K562 (cell line): ENCODE data around the gene ZDHHC14. TPM values are rescaled to one million over a fixed set of nuclear protein-coding genes. Genes with fewer than 3 reads are reported as not detected.

Experiments
- CCAR2 ChIP-seq: fragments of 200-400 bp; formaldehyde crosslinking; IDR thresholded peaks from 2 replicates; pipeline ENCODE4 v1.6.1; 2017; ENCODE audit warnings: mild to moderate bottlenecking, low read depth, low read length
- FIP1L1 ChIP-seq: fragments of 200-400 bp; formaldehyde crosslinking; IDR thresholded peaks from 2 replicates; pipeline ENCODE4 v1.6.1; 2018; ENCODE audit warnings: mild to moderate bottlenecking, low read depth, low read length; ENCODE audit not compliant: poor library complexity, severe bottlenecking
- HSF4 ChIP-seq: fragments of 250-450 bp; sonication (Bioruptor Pico); IDR thresholded peaks from 2 replicates; pipeline ENCODE4 v2.1.2; 2022; ENCODE audit warnings: mild to moderate bottlenecking, moderate library complexity, borderline replicate concordance
- JUND ChIP-seq, 2 experiments: IDR thresholded peaks; 2 replicates in 1 of 2; 3 replicates in 1 of 2; pipeline ENCODE4 v1.6.1; 2011; ENCODE audit warnings: borderline replicate concordance in 2 of 2, low read depth in 2 of 2, low read length in 2 of 2, improper control_type of control experiment in 1 of 2, missing biosample characterization in 1 of 2, missing genetic modification characterization in 1 of 2, missing genetic modification reagents in 1 of 2
- KHSRP ChIP-seq: fragments of 450-650 bp; IDR thresholded peaks from 2 replicates; pipeline ENCODE4 v1.6.1; 2017
- L3MBTL2 ChIP-seq: fragments of 450-650 bp; IDR thresholded peaks from 2 replicates; pipeline ENCODE4 v1.6.1; 2016; ENCODE audit warnings: mild to moderate bottlenecking, moderate library complexity
- NCOR1 ChIP-seq: fragments of 450-650 bp; IDR thresholded peaks from 2 replicates; pipeline ENCODE4 v1.6.1; 2016; ENCODE audit warnings: mild to moderate bottlenecking, moderate library complexity
- NEUROD1 ChIP-seq: fragments of 150-350 bp; IDR thresholded peaks from 2 replicates; pipeline ENCODE4 v1.6.1; 2014; ENCODE audit warnings: borderline replicate concordance, low read length, low read depth; ENCODE audit not compliant: partially characterized antibody
- NFIC ChIP-seq: fragments of 450-650 bp; IDR thresholded peaks from 2 replicates; pipeline ENCODE4 v1.6.1; 2017; ENCODE audit warnings: mild to moderate bottlenecking, inconsistent platforms
- NR1H2 ChIP-seq: sonication (generic); formaldehyde crosslinking; IDR thresholded peaks from 2 replicates; pipeline ENCODE4 v1.4.0; 2020; ENCODE audit warnings: mild to moderate bottlenecking, missing genetic modification reagents
- POLR3A ChIP-seq: IDR thresholded peaks from 2 replicates; pipeline ENCODE4 v1.6.1; 2011; ENCODE audit warnings: borderline replicate concordance, mild to moderate bottlenecking, moderate library complexity; ENCODE audit not compliant: insufficient read length, insufficient read depth; ENCODE audit errors: extremely low read depth
- SRSF3 ChIP-seq: fragments of 200-400 bp; formaldehyde crosslinking; IDR thresholded peaks from 2 replicates; pipeline ENCODE4 v1.6.1; 2016; ENCODE audit warnings: mild to moderate bottlenecking, low read length, moderate library complexity; ENCODE audit not compliant: insufficient read depth
- TARDBP ChIP-seq: fragments of 450-650 bp; IDR thresholded peaks from 2 replicates; pipeline ENCODE4 v1.6.1; 2016
- ZKSCAN3 ChIP-seq: fragments of 250-450 bp; sonication (Bioruptor Pico); IDR thresholded peaks from 2 replicates; pipeline ENCODE4 v1.4.0; 2020
- ZNF165 ChIP-seq: fragments of 250-450 bp; sonication (Bioruptor Pico); IDR thresholded peaks from 2 replicates; pipeline ENCODE4 v1.4.0; 2020; ENCODE audit warnings: borderline replicate concordance
- ZNF75A ChIP-seq: fragments of 450-650 bp; formaldehyde crosslinking; IDR thresholded peaks from 2 replicates; pipeline ENCODE4 v1.4.0; 2020; ENCODE audit warnings: mild to moderate bottlenecking
- ZNF77 ChIP-seq: fragments of 250-450 bp; sonication (Bioruptor Pico); IDR thresholded peaks from 2 replicates; pipeline ENCODE4 v1.5.0; 2020
- polyA plus RNA-seq, 8 experiments: library from polyadenylated mRNA; depleted of rRNA in 4 of 8; stranded (reverse) in 5 of 8; unstranded in 3 of 8; fragments of >200 nt; fragmentation: Nextera tagmentation in 2 of 8; fragmentation: Illumina TruSeq in 1 of 8; extraction: Ambion mirVana in 2 of 8; extraction: Trizol in 1 of 8; gene quantifications; 2 replicates each; pipeline versions ENCODE4 v1.2.1 to v1.2.3, GENCODE V29; 2011 to 2014; ENCODE audit warnings: inconsistent platforms in 1 of 8, missing spikeins in 1 of 8
- total RNA-seq, 7 experiments: library from RNA; depleted of rRNA in 6 of 7; stranded (reverse); fragments of >200 nt in 6 of 7; fragmentation: Illumina TruSeq in 2 of 7; extraction: Trizol in 2 of 7; gene quantifications; 2 replicates each; pipeline versions ENCODE4 v1.2.1 to v1.2.3, GENCODE V29; 2011 to 2021; ENCODE audit warnings: low replicate concordance in 1 of 7
- TF ChIP-seq, protein P1 (sequence below): fragments of 450-650 bp; formaldehyde crosslinking; conservative IDR thresholded peaks from 2 replicates; pipeline ENCODE4 v1.4.0; 2022; ENCODE audit warnings: mild to moderate bottlenecking, missing genetic modification characterization
- TF ChIP-seq, protein P2 (sequence below): fragments of 250-450 bp; sonication (Bioruptor Pico); IDR thresholded peaks from 2 replicates; pipeline ENCODE4 v1.8.0; 2022; ENCODE audit warnings: moderate library complexity, mild to moderate bottlenecking, inconsistent platforms
- TF ChIP-seq, protein P3 (sequence below), 2 experiments: fragments of 450-650 bp in 1 of 2; IDR thresholded peaks; 2 replicates each; pipeline ENCODE4 v1.6.1; 2011 to 2017; ENCODE audit warnings: low read depth in 2 of 2, antibody characterized with exemption in 1 of 2, borderline replicate concordance in 1 of 2, low read length in 1 of 2, mild to moderate bottlenecking in 1 of 2, mixed read lengths in 1 of 2; ENCODE audit not compliant: control insufficient read depth in 1 of 2

The ZDHHC14 gene
- total and polyA plus RNA-seq, 9 of the 15 experiments (the other 6 are each of a cell fraction or from before 2014, with no cell fraction given) = 0.92 to 23.1 (median 13.8) TPM

DNA sequence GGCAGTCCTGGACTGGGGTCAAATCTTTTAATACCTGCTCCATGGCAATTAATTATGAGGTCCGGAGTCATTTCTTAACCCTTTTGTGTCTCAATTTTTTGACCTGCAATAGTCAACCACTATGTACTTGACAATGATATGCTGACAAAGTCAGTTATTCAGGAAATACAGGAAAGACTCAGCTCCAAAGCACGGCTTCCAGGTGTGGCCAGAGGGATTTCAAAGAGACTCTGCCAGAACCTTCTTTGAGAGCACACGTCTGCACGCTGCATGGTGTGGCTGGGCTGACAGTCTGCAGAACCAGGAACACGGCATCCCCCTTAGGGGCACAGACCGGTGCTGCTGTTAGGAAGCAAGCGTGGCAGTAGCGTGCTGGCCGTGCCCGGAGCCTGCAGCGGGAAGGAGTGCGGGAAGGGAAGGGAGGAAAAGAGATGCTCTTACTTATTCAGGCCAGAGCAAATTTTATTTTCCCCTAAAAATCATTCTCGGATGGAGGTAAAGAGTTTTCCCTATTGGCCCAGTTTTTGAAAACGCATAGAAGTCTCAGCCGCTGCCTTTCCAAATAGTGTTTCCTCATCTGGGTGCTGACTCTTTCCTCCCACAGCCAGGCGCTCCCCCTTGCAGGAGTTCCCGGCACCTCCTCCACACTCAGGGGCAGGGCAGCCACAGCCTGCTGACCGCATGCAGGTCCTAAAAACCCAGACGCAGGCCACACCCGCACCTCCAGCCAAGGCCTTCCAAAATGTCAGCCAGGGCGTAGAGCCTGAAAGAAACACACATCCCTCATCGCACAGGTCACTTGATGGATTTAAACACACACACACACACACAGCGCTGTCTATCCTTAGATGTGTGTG, 254.6 kb downstream of the ZDHHC14 start (continued):
- TF ChIP-seq, protein P1, sequence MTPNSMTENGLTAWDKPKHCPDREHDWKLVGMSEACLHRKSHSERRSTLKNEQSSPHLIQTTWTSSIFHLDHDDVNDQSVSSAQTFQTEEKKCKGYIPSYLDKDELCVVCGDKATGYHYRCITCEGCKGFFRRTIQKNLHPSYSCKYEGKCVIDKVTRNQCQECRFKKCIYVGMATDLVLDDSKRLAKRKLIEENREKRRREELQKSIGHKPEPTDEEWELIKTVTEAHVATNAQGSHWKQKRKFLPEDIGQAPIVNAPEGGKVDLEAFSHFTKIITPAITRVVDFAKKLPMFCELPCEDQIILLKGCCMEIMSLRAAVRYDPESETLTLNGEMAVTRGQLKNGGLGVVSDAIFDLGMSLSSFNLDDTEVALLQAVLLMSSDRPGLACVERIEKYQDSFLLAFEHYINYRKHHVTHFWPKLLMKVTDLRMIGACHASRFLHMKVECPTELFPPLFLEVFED (CRISPR knock-in tag) = no peak
- TF ChIP-seq HSF4 (no peak), CCAR2 (no peak), L3MBTL2 (no peak; the same call in 1 of the 2 replicates), ZNF77 (CRISPR knock-in tag) (no peak), NEUROD1 (no peak), POLR3A (no peak), KHSRP (no peak), ZNF165 (CRISPR knock-in tag) (no peak), ZNF75A (CRISPR knock-in tag) (no peak), NFIC (no peak), SRSF3 (no peak), TARDBP (no peak), FIP1L1 (no peak), NCOR1 (no peak), ZKSCAN3 (CRISPR knock-in tag) (no peak), JUND (IDR thresholded peaks at IDR 0.05; ENCODE audit: borderline replicate concordance, low read depth, low read length) (peak; percentile 62), JUND (tag; IDR thresholded peaks at IDR 0.05; ENCODE audit: borderline replicate concordance, low read depth, low read length) (peak; percentile 48; the same call in 1 of the 3 replicates), NR1H2 (CRISPR knock-in tag) (no peak)
- TF ChIP-seq, protein P2, sequence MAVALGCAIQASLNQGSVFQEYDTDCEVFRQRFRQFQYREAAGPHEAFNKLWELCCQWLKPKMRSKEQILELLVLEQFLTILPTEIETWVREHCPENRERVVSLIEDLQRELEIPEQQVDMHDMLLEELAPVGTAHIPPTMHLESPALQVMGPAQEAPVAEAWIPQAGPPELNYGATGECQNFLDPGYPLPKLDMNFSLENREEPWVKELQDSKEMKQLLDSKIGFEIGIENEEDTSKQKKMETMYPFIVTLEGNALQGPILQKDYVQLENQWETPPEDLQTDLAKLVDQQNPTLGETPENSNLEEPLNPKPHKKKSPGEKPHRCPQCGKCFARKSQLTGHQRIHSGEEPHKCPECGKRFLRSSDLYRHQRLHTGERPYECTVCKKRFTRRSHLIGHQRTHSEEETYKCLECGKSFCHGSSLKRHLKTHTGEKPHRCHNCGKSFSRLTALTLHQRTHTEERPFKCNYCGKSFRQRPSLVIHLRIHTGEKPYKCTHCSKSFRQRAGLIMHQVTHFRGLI (CRISPR knock-in tag) = no peak
- TF ChIP-seq, protein P3, sequence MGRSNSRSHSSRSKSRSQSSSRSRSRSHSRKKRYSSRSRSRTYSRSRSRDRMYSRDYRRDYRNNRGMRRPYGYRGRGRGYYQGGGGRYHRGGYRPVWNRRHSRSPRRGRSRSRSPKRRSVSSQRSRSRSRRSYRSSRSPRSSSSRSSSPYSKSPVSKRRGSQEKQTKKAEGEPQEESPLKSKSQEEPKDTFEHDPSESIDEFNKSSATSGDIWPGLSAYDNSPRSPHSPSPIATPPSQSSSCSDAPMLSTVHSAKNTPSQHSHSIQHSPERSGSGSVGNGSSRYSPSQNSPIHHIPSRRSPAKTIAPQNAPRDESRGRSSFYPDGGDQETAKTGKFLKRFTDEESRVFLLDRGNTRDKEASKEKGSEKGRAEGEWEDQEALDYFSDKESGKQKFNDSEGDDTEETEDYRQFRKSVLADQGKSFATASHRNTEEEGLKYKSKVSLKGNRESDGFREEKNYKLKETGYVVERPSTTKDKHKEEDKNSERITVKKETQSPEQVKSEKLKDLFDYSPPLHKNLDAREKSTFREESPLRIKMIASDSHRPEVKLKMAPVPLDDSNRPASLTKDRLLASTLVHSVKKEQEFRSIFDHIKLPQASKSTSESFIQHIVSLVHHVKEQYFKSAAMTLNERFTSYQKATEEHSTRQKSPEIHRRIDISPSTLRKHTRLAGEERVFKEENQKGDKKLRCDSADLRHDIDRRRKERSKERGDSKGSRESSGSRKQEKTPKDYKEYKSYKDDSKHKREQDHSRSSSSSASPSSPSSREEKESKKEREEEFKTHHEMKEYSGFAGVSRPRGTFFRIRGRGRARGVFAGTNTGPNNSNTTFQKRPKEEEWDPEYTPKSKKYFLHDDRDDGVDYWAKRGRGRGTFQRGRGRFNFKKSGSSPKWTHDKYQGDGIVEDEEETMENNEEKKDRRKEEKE (IDR thresholded peaks at IDR 0.05; ENCODE audit: borderline replicate concordance in 1 of 2, control insufficient read depth in 1 of 2, low read depth in 2 of 2, low read length in 1 of 2) = no peak
